GM19193 (cell line): Measurements from ENCODE around the gene PLCXD3.
A peak's percentile ranks its signal among the peaks of the same experiment; 100 is the strongest.

ENCODE experiments used
- POLR2A ChIP-seq: IDR thresholded peaks from 4 replicates; pipeline ENCODE4 v1.6.1; 2011; ENCODE audit not compliant: insufficient read depth, insufficient read length; ENCODE audit errors: extremely low read depth

Gene PLCXD3

GRCh38 chr5:41305056-41305455, 205.3 kb downstream of the PLCXD3 start:
- TF ChIP-seq POLR2A: no peak

GRCh38 chr5:41296066-41296465, 214.3 kb downstream of the PLCXD3 start:
- TF ChIP-seq POLR2A: no peak

GRCh38 chr5:41291323-41291722, 219.1 kb downstream of the PLCXD3 start:
- no peak for TF ChIP-seq POLR2A

- TF ChIP-seq POLR2A: no peak
These were observed 219.6 kb downstream of the PLCXD3 start for GRCh38 chr5:41290810-41291209.

GRCh38 chr5:41289970-41290464, 220.4 kb downstream of the PLCXD3 start:
- no peak for TF ChIP-seq POLR2A

GRCh38 chr5:41286696-41287095, 223.7 kb downstream of the PLCXD3 start:
- TF ChIP-seq POLR2A: no peak

- TF ChIP-seq POLR2A: no peak
These were observed 224.2 kb downstream of the PLCXD3 start for GRCh38 chr5:41286165-41286564.

- TF ChIP-seq POLR2A: no peak
These were observed 225.5 kb downstream of the PLCXD3 start for GRCh38 chr5:41284938-41285337.

- peak; percentile 32 for TF ChIP-seq POLR2A
These were observed 229.1 kb downstream of the PLCXD3 start for GRCh38 chr5:41281215-41281810.

GRCh38 chr5:41279040-41279439, 231.4 kb downstream of the PLCXD3 start:
- TF ChIP-seq POLR2A: no peak

GRCh38 chr5:41277476-41278245, 232.7 kb downstream of the PLCXD3 start:
- no peak for TF ChIP-seq POLR2A

GRCh38 chr5:41275813-41276512, 234.4 kb downstream of the PLCXD3 start:
- no peak for TF ChIP-seq POLR2A

- TF ChIP-seq POLR2A: no peak
These were observed 239.8 kb downstream of the PLCXD3 start for GRCh38 chr5:41270423-41271251.

- no peak for TF ChIP-seq POLR2A
These were observed 241.5 kb downstream of the PLCXD3 start for GRCh38 chr5:41268894-41269293.

GRCh38 chr5:41266377-41266776, 244.0 kb downstream of the PLCXD3 start:
- TF ChIP-seq POLR2A: no peak
